ENCODE data around the gene PIP5KL1.
A peak's percentile ranks its signal among the peaks of the same experiment; 100 is the strongest.

The PIP5KL1 gene

GRCh38 chr9:127943731-127944144 is 13.2 kb upstream of the PIP5KL1 start:
- no peak overlapping the region for H3K4me2 ChIP-seq (ENCODE audit: low read depth, low read length, poor library complexity, severe bottlenecking)
- no peak for TF ChIP-seq EZH2phosphoT487 (conservative IDR thresholded peaks at IDR 0.05; ENCODE audit: low read length)
- TF ChIP-seq, protein P1, sequence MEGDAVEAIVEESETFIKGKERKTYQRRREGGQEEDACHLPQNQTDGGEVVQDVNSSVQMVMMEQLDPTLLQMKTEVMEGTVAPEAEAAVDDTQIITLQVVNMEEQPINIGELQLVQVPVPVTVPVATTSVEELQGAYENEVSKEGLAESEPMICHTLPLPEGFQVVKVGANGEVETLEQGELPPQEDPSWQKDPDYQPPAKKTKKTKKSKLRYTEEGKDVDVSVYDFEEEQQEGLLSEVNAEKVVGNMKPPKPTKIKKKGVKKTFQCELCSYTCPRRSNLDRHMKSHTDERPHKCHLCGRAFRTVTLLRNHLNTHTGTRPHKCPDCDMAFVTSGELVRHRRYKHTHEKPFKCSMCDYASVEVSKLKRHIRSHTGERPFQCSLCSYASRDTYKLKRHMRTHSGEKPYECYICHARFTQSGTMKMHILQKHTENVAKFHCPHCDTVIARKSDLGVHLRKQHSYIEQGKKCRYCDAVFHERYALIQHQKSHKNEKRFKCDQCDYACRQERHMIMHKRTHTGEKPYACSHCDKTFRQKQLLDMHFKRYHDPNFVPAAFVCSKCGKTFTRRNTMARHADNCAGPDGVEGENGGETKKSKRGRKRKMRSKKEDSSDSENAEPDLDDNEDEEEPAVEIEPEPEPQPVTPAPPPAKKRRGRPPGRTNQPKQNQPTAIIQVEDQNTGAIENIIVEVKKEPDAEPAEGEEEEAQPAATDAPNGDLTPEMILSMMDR (IDR thresholded peaks at IDR 0.05; ENCODE audit: insufficient read depth, low read length, poor library complexity, severe bottlenecking), result peak; percentile 91
- peaks cover 35% of the 10 kb centered on the region for H3F3A ChIP-seq (ENCODE audit: insufficient read depth)
- no peaks in the 10 kb centered on the region for H3K9me2 ChIP-seq (replicated peaks; ENCODE audit: insufficient read depth, low read length)
- H3K27me3 ChIP-seq (ENCODE audit: low read length), result no peaks in the 10 kb centered on the region
- no peak overlapping the region for H3K4me3 ChIP-seq (ENCODE audit: insufficient read depth, low read length, poor library complexity, severe bottlenecking)
- no peak overlapping the region for H3K9ac ChIP-seq (ENCODE audit: low read length)
- peaks cover 8% of the 10 kb centered on the region; the same call in 1 of the 2 replicates for H3K79me2 ChIP-seq (ENCODE audit: insufficient read depth, low read length)
- no peak overlapping the region for H2AFZ ChIP-seq (ENCODE audit: low read depth, low read length, severe bottlenecking)
- no peaks in the 10 kb centered on the region for H3K9me3 ChIP-seq (ENCODE audit: insufficient read depth, low read length)
- peak overlapping the region; percentile 21; the same call in 1 of the 2 replicates for H3K27ac ChIP-seq (ENCODE audit: low read depth, low read length)
- H4K20me1 ChIP-seq (ENCODE audit: low read depth, low read length), result no peaks in the 10 kb centered on the region
- H3K36me3 ChIP-seq (ENCODE audit: low read length), result peaks cover 15% of the 10 kb centered on the region

- H3K4me3 ChIP-seq (ENCODE audit: insufficient read depth, low read length, poor library complexity, severe bottlenecking), result no peak overlapping the region
- H3K9me2 ChIP-seq (replicated peaks; ENCODE audit: insufficient read depth, low read length), result no peaks in the 10 kb centered on the region
- H3K79me2 ChIP-seq (ENCODE audit: insufficient read depth, low read length), result peaks cover 2% of the 10 kb centered on the region; the same call in 1 of the 2 replicates
- H3K9me3 ChIP-seq (ENCODE audit: insufficient read depth, low read length), result no peaks in the 10 kb centered on the region
- H3K4me2 ChIP-seq (ENCODE audit: low read depth, low read length, poor library complexity, severe bottlenecking), result no peak overlapping the region
- H3K27me3 ChIP-seq (ENCODE audit: low read length), result no peaks in the 10 kb centered on the region
- H4K20me1 ChIP-seq (ENCODE audit: low read depth, low read length), result no peaks in the 10 kb centered on the region
- no peak for TF ChIP-seq EZH2phosphoT487 (conservative IDR thresholded peaks at IDR 0.05; ENCODE audit: low read length)
- TF ChIP-seq, protein P1 (IDR thresholded peaks at IDR 0.05; ENCODE audit: insufficient read depth, low read length, poor library complexity, severe bottlenecking), result peak; percentile 8
- no peak overlapping the region for H3K9ac ChIP-seq (ENCODE audit: low read length)
- H2AFZ ChIP-seq (ENCODE audit: low read depth, low read length, severe bottlenecking), result no peak overlapping the region
- peaks cover 15% of the 10 kb centered on the region for H3K36me3 ChIP-seq (ENCODE audit: low read length)
- no peak overlapping the region for H3K27ac ChIP-seq (ENCODE audit: low read depth, low read length)
- peaks cover 40% of the 10 kb centered on the region for H3F3A ChIP-seq (ENCODE audit: insufficient read depth)
These were observed 12.6 kb upstream of the PIP5KL1 start for GRCh38 chr9:127943011-127943662.

GRCh38 chr9:127942216-127943010 is 11.8 kb upstream of the PIP5KL1 start:
- H3K4me3 ChIP-seq (ENCODE audit: insufficient read depth, low read length, poor library complexity, severe bottlenecking), result no peak overlapping the region
- peaks cover 15% of the 10 kb centered on the region for H3K36me3 ChIP-seq (ENCODE audit: low read length)
- no peaks in the 10 kb centered on the region for H4K20me1 ChIP-seq (ENCODE audit: low read depth, low read length)
- H2AFZ ChIP-seq (ENCODE audit: low read depth, low read length, severe bottlenecking), result no peak overlapping the region
- H3K27me3 ChIP-seq (ENCODE audit: low read length), result no peaks in the 10 kb centered on the region
- H3K79me2 ChIP-seq (ENCODE audit: insufficient read depth, low read length), result no peaks in the 10 kb centered on the region
- H3K27ac ChIP-seq (ENCODE audit: low read depth, low read length), result no peak overlapping the region
- no peaks in the 10 kb centered on the region for H3K9me3 ChIP-seq (ENCODE audit: insufficient read depth, low read length)
- TF ChIP-seq EZH2phosphoT487 (conservative IDR thresholded peaks at IDR 0.05; ENCODE audit: low read length), result no peak
- TF ChIP-seq, protein P1 (IDR thresholded peaks at IDR 0.05; ENCODE audit: insufficient read depth, low read length, poor library complexity, severe bottlenecking), result peak; percentile 60
- H3F3A ChIP-seq (ENCODE audit: insufficient read depth), result peaks cover 40% of the 10 kb centered on the region
- no peak overlapping the region for H3K9ac ChIP-seq (ENCODE audit: low read length)
- H3K4me2 ChIP-seq (ENCODE audit: low read depth, low read length, poor library complexity, severe bottlenecking), result no peak overlapping the region
- H3K9me2 ChIP-seq (replicated peaks; ENCODE audit: insufficient read depth, low read length), result no peaks in the 10 kb centered on the region
